GM18520 (cell line): ENCODE data around the gene ARID5B.
A peak's percentile ranks its signal among the peaks of the same experiment; 100 is the strongest.

Experiments used
- ATAC-seq: cut with Tn5 transposase; IDR thresholded peaks from one replicate; pipeline ENCODE4 v1.9.1; 2021; ENCODE audit not compliant: unreplicated experiment

The ARID5B gene

DNA sequence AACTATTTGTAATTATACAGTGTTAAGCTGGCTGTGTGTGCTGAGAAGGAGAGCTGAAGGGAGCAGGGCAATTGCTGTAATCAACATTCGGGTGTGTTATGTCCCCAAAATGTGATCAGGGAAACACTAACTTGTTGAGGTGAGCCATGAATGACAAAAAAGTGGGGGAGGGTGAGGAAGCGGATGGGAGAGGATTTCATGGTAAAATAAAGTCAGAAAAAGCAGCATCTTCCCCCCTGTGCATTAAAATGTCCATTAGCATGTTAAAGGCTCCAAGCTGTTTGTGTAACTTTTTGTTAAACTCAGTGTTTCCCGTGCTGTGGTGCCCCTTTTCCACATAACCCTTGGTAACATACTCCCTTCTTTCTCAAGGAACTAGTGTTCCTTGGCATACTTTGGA, 84.9 kb downstream of the ARID5B start:
- ATAC-seq = no peak

DNA sequence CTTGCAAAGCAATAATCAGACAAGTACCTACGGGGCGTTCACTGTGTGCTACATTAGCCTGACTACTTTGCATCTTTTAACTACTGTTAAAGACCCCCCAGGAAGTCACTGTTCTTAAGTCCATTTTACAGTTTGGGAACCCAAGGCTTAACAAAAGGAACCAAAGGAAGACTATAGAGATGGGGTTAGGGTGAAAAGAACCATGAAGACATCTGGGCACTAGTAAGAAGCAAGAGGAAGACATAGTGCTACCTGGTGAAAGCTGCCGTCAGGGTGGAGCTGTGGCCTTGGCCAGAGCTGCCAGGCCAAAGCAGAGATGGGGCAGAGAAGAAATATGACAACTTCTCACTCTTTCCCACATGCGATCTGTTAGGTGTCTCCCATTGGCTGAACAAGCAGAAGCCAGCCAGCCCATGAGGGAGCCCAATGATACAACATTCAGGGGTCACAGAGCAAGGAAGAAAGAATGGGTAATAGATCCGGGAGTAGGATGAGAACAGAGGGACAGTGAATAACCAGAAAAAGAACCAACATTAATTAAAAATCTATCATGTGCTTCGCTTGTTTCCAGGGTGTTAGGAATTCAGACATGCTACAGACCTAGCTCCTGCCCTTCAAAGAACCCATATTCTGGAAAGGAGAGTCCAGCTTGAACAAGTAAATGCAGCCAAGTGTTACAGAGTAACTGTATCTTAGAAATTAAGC, 85.4 kb downstream of the ARID5B start:
- no peak for ATAC-seq

DNA sequence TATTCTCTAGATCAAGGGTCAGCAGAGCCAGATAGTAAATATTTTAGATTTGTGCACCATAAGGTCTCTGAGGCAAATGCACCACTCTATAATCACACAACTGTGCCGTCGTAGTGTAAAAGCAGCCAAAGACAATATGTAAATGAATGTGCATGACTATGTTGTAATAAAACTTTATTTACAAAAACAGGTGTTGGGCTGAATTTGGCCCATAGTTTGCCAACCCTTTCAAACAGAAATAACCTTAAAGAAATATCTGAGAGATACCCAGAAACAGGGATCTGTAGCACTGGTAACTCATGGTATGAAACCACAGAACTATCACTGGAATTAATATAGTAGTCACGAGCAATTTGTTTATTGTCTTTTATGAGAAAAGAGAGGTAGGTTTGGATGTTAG, 86.0 kb downstream of the ARID5B start:
- peak; percentile 5 for ATAC-seq

DNA sequence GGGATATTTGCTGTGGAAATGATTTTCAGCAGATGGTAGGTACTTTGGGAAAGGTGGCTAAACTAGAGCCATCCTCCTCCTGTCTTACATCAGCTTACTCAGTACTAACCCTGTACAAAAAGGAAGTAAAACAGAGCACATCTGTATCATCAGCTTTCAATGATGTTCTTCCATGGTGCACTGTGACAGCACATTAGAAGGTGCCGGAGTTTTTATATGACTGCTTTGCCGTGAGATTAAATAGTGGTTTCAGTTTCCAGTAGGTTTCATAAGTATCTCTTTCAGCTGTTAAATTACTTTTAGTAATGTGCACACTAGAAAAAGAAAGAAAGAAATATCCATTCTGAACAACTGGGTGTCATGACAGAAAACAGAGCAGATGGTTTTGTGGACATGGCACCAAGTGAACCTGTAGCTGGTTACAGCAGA, 86.5 kb downstream of the ARID5B start:
- ATAC-seq = peak; percentile 96

DNA sequence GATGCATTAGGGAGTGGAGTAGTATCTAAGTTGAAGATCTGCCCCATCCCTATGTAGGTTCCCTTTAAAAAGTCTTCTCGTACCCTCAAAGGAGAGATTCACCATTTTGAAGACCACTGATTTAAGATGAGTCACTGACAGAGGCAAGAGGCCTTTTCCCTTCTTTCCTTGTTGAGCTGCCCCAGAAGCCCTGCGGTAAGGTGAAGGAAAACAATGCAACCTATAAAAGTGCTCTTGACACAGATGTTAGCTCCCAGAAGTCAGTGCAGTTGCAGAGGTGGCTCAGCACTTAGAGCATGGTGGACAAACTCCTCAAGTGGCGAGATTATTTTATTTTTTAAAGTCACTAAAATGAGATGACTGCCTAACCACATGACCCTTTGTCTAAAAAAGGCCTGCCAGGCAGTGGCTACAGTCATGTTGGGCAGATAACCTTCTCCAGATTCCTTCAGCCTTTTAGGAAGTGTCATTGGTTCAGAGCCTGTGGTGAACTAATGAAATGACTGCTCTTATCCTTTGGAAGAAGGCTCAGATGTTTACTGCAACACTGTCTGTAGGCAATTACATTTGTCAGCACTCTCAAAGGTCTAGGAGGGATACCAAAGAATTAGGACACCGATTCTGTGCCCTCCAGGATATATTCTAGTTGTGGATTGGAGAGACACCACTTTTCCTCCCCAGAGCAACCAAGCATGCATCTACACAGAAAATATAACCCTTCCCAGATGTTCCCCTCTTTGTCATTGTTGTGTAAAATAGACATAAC, 88.7 kb downstream of the ARID5B start:
- no peak for ATAC-seq

DNA sequence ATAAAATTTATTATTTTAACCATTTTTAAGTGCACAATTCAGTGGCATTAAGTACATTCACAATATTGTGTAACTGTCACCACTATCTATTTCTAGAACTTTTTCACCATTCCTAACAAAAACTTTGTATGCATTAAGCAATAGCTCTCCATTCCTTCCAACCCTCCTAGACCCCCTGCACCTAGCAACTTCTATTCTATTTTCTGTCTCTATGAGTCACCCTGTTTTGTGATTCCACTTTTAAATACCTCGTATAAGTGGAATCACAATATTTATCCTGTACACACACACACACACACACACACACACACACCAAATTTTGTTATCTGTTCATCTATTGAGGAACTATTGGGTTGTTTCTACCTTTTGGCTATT, 89.2 kb downstream of the ARID5B start:
- no peak for ATAC-seq

DNA sequence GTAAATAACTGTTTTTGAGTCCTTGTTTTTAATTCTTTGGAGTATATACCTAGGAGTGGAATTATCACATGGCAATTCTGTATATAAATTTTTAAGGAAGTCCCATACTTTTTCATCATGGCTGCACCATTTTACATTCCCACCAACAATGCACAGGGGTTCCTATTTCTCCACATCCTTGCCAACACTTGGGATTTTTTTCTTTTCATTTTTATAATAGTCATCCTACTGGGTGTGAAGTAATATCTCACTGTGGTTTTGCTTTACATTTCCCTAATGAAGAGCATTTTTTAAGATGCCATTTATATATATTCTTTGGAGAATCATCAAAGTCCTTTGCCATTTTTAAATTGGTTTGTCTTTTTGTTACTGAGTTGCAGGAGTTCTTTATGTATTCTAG, 89.7 kb downstream of the ARID5B start:
- no peak for ATAC-seq

DNA sequence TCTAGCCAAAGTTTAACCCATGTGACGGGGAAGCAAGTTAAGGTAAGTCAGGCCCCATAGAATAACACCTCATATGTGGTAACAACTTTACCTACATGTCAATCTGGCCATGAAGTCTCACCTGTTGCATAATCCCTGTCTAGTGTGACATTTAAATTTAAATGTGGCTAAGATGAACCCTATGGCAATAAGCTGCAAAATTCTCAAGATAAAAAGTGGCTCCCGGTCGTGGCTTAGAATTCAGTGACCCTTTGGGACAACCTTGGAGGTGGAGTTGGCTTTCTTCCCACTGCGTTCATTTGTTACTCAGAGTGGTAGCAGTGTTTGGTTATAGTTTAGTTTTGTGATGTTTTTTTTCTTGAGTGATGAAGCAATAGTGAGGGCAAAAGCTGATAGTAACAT, 90.6 kb downstream of the ARID5B start:
- no peak for ATAC-seq

DNA sequence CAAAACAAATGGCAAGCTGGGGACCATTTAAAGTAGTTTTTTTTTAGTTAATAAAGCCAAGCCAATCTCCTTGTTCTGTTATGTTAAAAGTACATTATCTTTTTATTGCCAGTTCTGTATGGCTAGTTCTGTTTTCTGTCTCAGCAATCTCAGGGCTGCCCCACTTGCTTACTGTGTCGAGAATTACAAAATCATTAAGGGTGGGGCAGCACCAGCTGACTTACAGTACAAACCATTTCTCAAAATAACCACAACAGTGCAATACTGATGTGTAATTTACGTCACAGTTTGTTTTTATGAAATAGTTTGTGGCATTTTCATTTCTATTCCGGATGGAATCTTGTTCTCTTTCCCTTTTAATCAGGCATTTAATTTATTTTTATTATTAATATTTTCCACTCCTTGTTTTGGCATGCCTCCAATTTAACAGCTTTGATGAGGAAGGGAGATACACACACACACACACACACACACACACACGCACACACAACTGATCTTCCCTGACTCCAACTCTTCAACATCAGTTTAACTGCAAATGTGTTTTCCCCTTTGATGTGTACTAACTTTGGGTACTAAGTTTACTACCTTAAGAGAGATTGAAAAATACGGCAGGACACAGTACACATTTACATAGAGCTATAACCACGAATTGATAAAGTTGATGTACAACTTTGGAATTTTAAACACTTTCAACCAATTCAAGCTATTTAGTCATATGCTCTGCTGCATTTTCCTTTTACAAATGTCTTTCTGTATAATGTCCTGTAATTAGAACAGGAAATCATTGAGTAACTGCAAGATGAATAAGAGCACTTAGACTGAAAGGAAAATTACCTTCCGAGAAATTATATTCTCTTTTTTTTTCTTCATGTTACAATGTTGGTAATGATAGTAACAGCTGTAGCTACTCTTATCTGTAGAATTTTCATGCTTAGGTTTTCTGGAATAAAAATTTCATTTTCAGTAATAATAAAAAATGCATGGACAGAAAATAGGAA, 91.5 kb downstream of the ARID5B start:
- no peak for ATAC-seq

DNA sequence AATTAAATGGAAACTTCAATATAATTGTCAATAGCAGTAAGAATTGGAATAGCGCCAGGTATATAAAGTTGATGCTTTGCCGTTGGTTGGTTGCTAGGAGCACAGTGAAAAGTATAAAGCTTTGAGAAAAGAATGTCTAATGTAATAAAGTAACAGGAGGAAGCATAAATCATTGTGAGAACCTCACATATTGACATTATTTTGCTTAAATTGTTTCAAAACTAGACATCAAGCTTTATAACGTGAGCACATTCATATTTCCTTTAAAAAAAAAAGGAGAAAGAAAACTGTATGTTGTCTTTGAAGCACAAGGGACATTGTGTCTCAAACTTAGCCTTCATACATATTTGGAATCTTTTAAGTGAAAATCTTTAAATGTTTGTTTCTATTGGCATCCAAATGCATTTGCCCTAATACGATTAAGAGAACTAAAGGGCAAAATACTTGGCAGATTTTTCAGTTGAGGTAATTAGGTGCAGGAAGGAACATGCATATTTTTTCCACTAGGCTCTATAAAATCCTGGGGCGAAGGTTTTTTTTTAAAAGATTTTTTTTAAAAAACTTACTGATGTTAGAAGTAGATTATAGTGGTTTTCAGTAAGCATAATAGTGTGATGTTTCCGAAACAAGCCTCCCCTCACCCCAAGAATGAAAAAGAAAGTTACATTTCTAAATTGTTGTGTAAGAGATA, 92.4 kb downstream of the ARID5B start:
- no peak for ATAC-seq

DNA sequence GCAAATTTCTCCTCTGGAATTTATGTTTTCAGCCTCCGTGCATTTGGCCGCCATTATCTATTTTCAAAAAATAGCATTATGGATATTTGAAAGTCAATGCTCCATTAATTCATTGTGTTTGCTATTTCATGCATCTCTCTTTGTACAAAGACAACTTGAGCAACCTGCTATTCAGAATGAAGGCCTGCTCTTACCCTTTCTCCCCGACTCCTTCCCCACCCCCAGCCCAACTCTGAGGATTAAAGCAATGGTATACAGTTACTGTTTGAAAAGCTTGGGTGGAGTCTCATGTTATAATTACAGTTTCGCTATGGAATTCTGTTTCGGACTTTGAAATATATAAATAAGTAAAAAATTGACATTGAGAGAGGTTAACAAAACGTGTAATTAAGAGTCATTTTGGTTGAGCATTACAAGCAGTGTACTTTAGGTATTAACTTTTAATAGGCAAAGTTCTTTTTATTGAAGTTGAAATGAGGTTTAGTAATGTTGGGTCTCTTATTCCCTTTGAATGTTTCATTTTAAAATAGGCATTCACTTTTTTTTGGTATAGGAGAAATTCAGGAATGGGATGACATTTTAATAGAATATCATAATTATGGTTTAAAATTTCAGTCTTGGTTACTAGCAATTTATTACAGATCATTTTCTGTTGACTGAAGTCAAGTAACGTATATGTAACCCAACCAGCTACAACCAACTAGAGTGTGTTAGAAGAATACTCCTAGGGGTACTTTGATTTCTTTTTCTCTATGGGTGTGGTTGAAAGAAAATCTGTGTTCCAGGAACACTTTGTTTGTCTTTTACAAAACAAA, 93.1 kb downstream of the ARID5B start:
- no peak for ATAC-seq

DNA sequence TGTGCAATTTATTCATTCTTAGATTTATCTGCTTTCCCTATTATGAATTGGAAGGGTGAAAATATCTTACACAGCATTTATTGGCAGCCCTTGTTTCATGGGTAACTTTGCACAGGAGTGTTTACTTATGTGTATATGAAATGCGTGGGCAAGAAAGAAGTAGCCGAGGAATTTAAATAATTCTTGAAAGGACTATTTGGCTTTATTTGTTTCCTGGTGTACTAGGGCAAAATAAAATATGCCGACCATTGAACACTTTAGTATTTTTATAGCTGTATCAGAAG, 93.7 kb downstream of the ARID5B start:
- no peak for ATAC-seq

DNA sequence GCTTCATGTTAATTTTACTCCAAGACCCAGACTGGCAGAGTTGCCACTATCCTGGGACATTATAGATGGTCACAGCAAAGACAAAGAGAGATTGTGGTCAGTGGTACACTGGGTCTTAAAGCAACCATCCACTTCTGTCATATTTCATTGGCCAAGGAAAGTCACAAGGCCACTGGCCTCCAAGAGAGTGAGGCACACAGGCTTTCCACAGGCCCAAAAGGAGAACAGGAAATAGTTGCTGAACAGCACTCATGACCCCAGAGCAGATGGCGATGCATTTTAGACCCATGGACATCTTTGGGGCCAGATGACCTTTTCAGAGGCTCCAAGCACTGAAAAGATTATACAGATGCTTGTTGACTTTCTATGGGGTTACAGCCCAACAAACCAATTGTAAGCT, 97.4 kb downstream of the ARID5B start:
- ATAC-seq = no peak

DNA sequence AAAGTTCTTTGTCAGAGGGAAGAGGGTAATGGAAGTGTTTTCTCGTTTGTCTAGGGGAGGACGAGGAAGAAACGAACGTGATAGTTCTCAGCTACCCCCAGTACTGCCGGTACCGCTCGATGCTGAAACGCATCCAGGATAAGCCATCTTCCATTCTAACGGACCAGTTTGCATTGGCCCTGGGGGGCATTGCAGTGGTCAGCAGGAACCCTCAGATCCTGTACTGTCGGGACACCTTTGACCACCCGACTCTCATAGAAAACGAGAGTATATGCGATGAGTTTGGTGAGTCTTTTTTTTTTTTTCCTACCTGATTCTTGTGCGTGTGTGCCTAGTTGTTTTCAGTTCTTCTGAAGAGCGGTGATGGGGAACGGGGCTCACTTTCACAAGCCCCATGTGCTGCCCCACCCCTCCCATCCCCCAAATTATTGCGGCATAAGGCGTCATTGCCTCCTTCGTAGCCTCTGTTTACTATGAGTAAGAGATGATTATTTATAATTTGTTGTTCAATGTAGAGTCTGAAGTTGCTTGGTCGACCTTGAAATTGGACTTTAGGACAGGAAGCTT, 98.6 kb downstream of the ARID5B start:
- ATAC-seq = peak; percentile 62

DNA sequence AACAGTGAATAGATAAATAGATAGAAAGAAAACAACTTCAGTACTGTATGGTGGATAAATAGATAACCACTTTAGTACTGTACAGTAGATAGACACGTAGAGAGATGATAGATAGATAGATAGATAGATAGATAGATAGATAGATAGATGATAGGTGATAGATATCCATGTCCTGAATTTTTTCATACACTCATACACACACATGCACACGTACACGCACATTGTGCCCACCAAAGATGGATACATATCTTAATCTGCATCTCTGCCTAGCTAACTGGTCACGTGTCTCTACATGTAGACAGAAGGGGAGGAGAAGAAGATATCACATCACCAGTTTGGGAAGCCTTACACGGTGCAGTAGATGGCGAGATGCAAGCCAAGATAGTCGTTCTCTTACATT, 99.2 kb downstream of the ARID5B start:
- peak; percentile 3 for ATAC-seq

DNA sequence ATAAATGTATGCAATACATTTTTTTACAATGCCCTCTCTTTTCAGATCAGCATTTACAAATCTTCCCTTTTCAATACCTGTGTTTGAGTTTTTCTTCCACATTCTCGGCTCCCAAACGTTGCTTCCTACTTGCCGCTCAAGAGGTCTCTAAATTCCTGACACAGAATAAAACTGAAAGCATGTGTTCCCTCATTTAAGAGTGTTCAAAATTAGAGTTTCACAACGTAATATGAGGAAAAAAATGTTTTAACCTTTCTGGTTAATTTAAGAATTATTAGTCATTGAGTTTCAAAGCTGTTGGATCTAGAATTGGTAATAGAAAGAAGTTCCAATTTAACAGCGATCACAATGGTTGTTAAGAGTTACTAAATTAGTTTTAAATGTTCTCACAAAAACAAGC, 100.4 kb downstream of the ARID5B start:
- no peak for ATAC-seq

DNA sequence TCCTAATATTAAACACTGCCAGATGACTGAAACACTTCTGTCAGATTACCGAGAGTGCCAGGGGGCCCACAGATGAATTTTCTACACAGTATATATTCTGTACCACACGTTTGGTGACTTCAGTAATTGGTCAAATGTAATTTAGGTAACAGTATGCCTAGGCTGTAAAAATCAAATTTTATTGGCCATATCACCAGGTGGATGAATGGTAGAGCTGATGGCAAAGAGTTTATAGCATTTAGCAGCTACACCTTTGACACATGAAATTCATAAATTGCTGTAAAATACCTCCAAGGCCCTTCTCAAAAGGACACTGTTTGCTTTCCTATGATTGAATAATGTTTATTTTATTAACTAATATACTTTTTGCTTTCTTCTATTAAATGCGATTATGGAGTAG, 101.3 kb downstream of the ARID5B start:
- no peak for ATAC-seq

DNA sequence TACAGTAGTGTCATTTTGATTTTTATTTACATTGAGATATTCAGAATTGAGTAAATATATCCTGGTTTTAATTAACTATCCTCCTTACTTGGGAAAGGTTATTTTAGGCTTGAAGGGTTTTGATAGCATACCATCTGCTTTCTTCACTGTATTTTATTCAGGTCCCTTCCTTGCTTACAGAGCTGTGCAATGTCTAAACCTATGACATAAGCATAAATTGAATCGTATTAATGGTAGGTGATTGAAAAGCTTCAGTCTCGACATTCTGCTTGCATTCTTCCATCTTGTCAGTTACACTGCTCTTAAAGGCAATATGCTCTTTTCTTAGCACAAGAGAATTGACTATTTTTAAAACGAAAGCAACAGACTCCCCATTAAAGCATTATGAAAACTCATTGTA, 102.5 kb downstream of the ARID5B start:
- no peak for ATAC-seq

DNA sequence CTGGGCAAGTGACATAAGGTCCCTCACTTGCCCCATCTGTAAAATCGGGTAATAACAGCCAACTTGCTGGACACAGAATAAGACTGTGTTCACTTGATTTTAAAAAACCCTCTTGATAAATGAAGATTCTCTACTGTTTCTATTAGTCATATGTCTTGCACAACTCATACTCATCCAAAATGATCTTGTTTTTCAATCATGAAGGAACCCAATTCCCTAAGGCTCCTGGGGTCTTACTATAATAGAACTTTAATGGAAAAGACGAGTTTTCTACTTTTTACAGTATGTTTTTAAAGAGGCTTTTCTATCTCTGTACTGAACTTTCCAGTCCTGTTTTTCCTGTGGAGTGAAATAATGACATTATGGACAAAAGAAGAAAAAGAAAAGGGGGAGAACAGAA, 103.8 kb downstream of the ARID5B start:
- ATAC-seq = no peak

DNA sequence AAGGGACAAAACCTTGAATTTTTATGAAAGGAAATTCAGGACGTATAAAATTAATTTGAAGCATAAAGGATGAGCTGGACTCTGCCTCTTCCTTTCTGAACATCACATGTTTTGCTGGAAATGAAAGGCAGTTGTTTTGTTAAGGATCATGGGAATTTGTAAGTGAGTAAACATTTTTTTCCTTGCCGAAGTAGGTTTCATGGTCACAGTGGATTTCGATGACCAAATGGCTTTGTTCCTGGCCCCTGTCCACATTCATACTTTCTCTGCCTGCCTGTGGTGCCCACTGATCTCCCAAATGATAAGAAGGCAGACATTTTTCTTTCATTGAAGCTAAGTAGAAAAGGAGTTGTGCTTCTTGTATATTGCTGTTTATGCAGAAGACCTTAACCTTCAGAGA, 104.2 kb downstream of the ARID5B start:
- ATAC-seq = no peak
